Fibroblast of the aortic adventitia (primary cell): ENCODE results near the gene KHDC4. TPM values are rescaled to one million over a fixed set of nuclear protein-coding genes. Genes with fewer than 3 reads are reported as not detected.
A peak's percentile ranks its signal among the peaks of the same experiment; 100 is the strongest.

Experiments used
- DNase-seq: peaks from one replicate; pipeline ENCODE4 v3.0.0-alpha.2; 2010; ENCODE audit warnings: low read depth
- H3K4me3 ChIP-seq: 2 replicates; pipeline ENCODE4 v1.5.1; 2011; ENCODE audit warnings: low read depth, mild to moderate bottlenecking, control low read depth, low read length, moderate library complexity
- CTCF ChIP-seq: IDR thresholded peaks from 2 replicates; pipeline ENCODE4 v1.5.1; 2011; ENCODE audit warnings: mild to moderate bottlenecking, low read length, control low read depth, inconsistent platforms; ENCODE audit not compliant: insufficient read depth
- total RNA-seq: library from RNA; depleted of rRNA; stranded (reverse); fragments of >200 nt; gene quantifications from 2 replicates; pipeline ENCODE4 v1.2.3, GENCODE V29; 2012; ENCODE audit warnings: low replicate concordance

The KHDC4 gene
- total RNA-seq, 1 donor = 31.0 TPM

DNA sequence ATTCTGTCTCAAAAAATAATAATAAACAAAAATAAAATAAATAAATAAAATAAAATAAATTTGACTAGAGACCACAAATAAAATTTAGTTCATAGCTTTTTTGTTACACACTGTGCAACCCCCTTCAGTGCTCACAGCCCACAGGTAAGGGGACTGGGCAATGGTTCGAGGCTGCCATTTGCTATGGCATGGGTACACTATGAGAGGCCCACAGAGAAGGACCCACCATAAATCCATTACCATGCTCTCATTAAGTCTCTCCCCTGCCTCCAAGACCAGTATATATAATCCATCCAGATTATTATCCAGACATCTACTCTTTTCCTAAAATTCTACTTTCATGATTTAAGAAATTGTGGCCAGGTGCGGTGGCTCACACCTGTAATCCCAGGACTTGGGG is 14.4 kb downstream of the KHDC4 start:
- H3K4me3 ChIP-seq = no peak overlapping the region
- no peak for TF ChIP-seq CTCF
- DNase-seq = no peak

DNA sequence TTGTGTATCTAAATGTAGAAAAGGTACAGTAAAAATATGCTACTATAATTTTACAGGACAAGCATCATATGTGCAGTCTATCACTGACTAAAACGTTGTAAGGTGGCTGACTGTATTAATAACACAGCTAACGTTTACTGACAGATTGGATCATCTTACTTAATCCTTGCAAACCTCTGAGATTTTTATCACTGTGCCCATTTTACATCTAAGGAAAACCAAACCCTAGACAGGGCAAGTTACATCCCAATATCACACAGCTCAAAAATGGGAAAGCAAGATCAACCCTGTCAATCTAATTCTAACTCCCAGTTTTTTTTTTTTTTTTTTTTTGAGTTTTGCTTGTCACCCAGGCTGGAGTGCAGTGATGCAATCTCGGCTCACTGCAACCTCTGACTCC is 15.6 kb downstream of the KHDC4 start:
- TF ChIP-seq CTCF = no peak
- DNase-seq = no peak
- H3K4me3 ChIP-seq = no peak overlapping the region

- no peak overlapping the region for H3K4me3 ChIP-seq
- no peak for TF ChIP-seq CTCF
- DNase-seq = no peak
Measured at GRCh38 chr1:155913969-155914757, 20.1 kb downstream of the KHDC4 start.

DNA sequence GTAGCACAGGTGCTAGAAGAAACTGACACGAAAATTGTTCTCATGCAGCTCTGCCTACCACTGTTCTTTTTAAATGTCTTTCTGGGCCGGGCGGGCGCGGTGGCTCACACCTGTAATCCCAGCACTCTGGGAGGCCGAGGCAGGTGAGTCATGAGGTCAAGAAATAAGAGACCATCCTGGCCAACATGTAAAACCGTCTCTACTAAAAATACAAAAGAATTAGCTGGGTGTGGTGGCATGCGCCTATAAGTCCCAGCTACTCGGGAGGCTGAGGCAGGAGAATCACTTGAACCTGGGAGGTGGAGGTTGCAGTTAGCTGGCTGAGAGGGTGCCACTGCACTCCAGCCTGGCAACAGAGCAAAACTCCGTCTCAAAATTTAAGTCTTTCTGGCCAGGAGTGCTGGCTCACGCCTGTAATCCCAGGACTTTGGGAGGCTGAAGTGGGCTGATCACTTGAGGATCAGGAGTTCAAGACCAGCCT is 22.1 kb downstream of the KHDC4 start:
- no peak for DNase-seq
- no peak overlapping the region for H3K4me3 ChIP-seq
- TF ChIP-seq CTCF = no peak

DNA sequence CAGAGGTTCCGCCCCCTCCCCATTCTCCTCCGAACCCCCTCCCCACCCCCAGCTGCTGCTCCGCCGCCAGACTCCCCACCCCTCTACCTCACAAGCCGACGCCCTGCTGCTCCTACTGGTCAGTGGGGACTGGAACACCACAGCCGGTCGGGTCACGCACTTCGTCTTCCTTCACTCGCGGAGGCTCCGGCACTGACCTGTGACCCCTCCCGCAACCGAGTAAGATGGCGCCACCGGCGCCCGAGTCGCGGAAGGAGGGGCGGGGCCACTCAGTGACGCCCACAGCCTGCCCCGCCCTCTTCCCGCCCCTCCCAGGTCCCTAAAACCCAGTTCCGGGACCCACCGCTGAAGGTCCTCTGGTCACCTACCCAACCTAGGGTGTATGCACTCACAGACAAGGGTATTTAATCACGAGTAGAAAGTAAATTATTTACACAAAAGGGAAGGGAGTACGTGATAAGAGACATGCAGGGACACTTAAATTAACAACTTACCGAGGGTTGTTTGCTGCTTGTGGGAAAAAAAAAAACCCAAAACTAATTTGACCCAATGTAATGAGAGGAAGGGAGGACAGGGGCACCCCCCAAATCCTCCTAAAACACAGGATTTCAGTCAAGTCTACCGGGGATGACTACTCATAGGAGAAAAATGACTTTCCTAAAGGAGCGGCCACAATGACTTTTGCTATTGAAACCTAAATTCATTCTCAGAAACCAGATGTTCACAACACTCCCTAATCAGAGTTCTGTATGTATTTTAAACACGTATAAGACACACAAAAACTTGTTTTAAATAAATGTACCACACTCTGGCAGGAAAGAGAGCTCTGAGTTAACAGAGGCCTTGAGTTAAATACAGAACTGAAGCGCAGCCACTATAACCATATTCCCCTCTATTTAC is 22.8 kb downstream of the KHDC4 start, which contains the start of gene RIT1:
TSS of gene RIT1 (minus strand) at position 194 of the 900 bp plus-strand sequence. CDS start 588 bp downstream, outside the sequence.
- H3K4me3 ChIP-seq = peak within 1 kb of the TSS; percentile 74
- TF ChIP-seq CTCF = peak; percentile 16
- DNase-seq = peak; percentile 74

- DNase-seq = peak; percentile 46
- TF ChIP-seq CTCF = peak; percentile 19
- peak overlapping the region; percentile 74 for H3K4me3 ChIP-seq
Measured at GRCh38 chr1:155910621-155911121, 23.5 kb downstream of the KHDC4 start.
